HG03521 (cell line): ENCODE results near the gene GJE1.
"Not testable (repeated sequence)": the region's sequence is repeated elsewhere in the genome, so short reads cannot be mapped to it uniquely, and the experiment has no call there.

Experiments
- ATAC-seq: cut with Tn5 transposase; IDR thresholded peaks from one replicate; pipeline ENCODE4 v1.9.1; 2021; ENCODE audit warnings: mild to moderate bottlenecking, moderate library complexity; ENCODE audit not compliant: unreplicated experiment

The GJE1 gene

GRCh38 chr6:142132625-142133024 is at the start of gene GJE1:
Gene GJE1 (plus strand): TSS chr6:142132925. CDS start chr6:142133159, 234 bp downstream.
- no peak for ATAC-seq

GRCh38 chr6:142087950-142088857 is 44.5 kb upstream of the GJE1 start:
- ATAC-seq: no peak

- ATAC-seq: no peak
These were observed 43.9 kb upstream of the GJE1 start for GRCh38 chr6:142088858-142089216.

- not testable (repeated sequence) for ATAC-seq
These were observed 27.9 kb upstream of the GJE1 start for GRCh38 chr6:142104820-142105219.

GRCh38 chr6:142110820-142111219 is 21.9 kb upstream of the GJE1 start:
- ATAC-seq: not testable (repeated sequence)

- ATAC-seq: no peak
These were observed 20.2 kb upstream of the GJE1 start for GRCh38 chr6:142112451-142113061.

GRCh38 chr6:142117366-142117765 is 15.4 kb upstream of the GJE1 start:
- no peak for ATAC-seq

- ATAC-seq: no peak
These were observed 14.4 kb upstream of the GJE1 start for GRCh38 chr6:142118328-142118727.

- ATAC-seq: no peak
These were observed 13.8 kb upstream of the GJE1 start for GRCh38 chr6:142118925-142119324.

- no peak for ATAC-seq
These were observed 11.4 kb upstream of the GJE1 start for GRCh38 chr6:142121342-142121741.

- ATAC-seq: no peak
These were observed 1.9 kb upstream of the GJE1 start for GRCh38 chr6:142130814-142131213.

GRCh38 chr6:142138876-142139275 is 6.2 kb downstream of the GJE1 start:
- no peak for ATAC-seq

- ATAC-seq: not testable (repeated sequence)
These were observed 8.8 kb downstream of the GJE1 start for GRCh38 chr6:142141531-142141930.

- ATAC-seq: peak; percentile 100
These were observed 14.3 kb downstream of the GJE1 start, which contains the start of the genes NMBR and VTA1 for GRCh38 chr6:142146828-142147662. Gene NMBR (minus strand): TSS chr6:142147122. CDS start chr6:142088658, 58,464 bp downstream. Gene VTA1 (plus strand): TSS chr6:142147263. CDS start chr6:142147288, 25 bp downstream.

GRCh38 chr6:142152746-142153145 is 20.0 kb downstream of the GJE1 start:
- no peak for ATAC-seq

- ATAC-seq: no peak
These were observed 20.5 kb downstream of the GJE1 start for GRCh38 chr6:142153196-142153595.

- no peak for ATAC-seq
These were observed 21.6 kb downstream of the GJE1 start for GRCh38 chr6:142154336-142154735.

- no peak for ATAC-seq
These were observed 22.4 kb downstream of the GJE1 start for GRCh38 chr6:142155091-142155490.

GRCh38 chr6:142155895-142156757 is 23.4 kb downstream of the GJE1 start:
- peak; percentile 66 for ATAC-seq

- not testable (repeated sequence) for ATAC-seq
These were observed 24.0 kb downstream of the GJE1 start for GRCh38 chr6:142156758-142157068.
